ENCODE measurements around the gene RELA. TPM values are rescaled to one million over a fixed set of nuclear protein-coding genes. Genes with fewer than 3 reads are reported as not detected.
A peak's percentile ranks its signal among the peaks of the same experiment; 100 is the strongest.

The RELA gene
- total and polyA plus RNA-seq, 2 of the 13 experiments (the other 11 are each of a cell fraction or from before 2014, with no cell fraction given): 21.4 to 40.5 TPM

GRCh38 chr11:65637794-65638419, 24.8 kb downstream of the RELA start, which contains the start of gene SIPA1 (continued):
- TF ChIP-seq ZBTB14 (CRISPR knock-in tag; IDR thresholded peaks at IDR 0.05) (no peak), ZNF75D (CRISPR knock-in tag; IDR thresholded peaks at IDR 0.05; ENCODE audit: borderline replicate concordance) (no peak), SETDB1 (CRISPR knock-in tag; IDR thresholded peaks at IDR 0.05; ENCODE audit: borderline replicate concordance) (no peak), FOSL2 (CRISPR knock-in tag; IDR thresholded peaks at IDR 0.05) (no peak), ZNF281 (CRISPR knock-in tag; IDR thresholded peaks at IDR 0.05; ENCODE audit: borderline replicate concordance) (no peak), ZNF766 (CRISPR knock-in tag; IDR thresholded peaks at IDR 0.05; ENCODE audit: borderline replicate concordance) (no peak), ELF1 (CRISPR knock-in tag; IDR thresholded peaks at IDR 0.05) (no peak), ZNF709 (CRISPR knock-in tag; IDR thresholded peaks at IDR 0.05) (peak; percentile 51; the same call in 1 of the 2 replicates), GABPB1 (CRISPR knock-in tag; IDR thresholded peaks at IDR 0.05) (peak; percentile 66), NFKBIZ (CRISPR knock-in tag; IDR thresholded peaks at IDR 0.05) (no peak)

All from HepG2 (cell line).